CD4-positive, alpha-beta memory T cell (primary cell): ENCODE measurements around the gene SNX9. TPM values are rescaled to one million over a fixed set of nuclear protein-coding genes. Genes with fewer than 3 reads are reported as not detected.

ENCODE experiments used
- CTCF ChIA-PET: fragments of 350-600 bp; sonication (Branson Sonifier 250); formaldehyde crosslinking; loops from one replicate; lab custom pipeline; 2021; ENCODE audit warnings: inconsistent platforms; ENCODE audit not compliant: partially characterized antibody; lab: Charles Lee
- POLR2A ChIA-PET: fragments of 350-600 bp; sonication (Branson Sonifier 250); formaldehyde crosslinking; loops from one replicate; lab custom pipeline; 2021; ENCODE audit not compliant: partially characterized antibody; lab: Charles Lee
- DNase-seq, 5 donors: peaks; one replicate each; pipeline versions ENCODE4 v3.0.0 to v3.0.0-alpha.2; 2020 to 2022; ENCODE audit warnings: mixed read lengths in 1 of 5
- H3K27ac ChIP-seq: one replicate; pipeline ENCODE4 v1.7.0; 2013; ENCODE audit warnings: low read depth, low read length
- H3K27me3 ChIP-seq: 2 replicates; pipeline ENCODE4 v1.7.0; 2013; ENCODE audit warnings: mild to moderate bottlenecking, low read length, moderate library complexity; ENCODE audit not compliant: insufficient read depth
- H3K36me3 ChIP-seq: 2 replicates; pipeline ENCODE4 v1.7.0; 2013; ENCODE audit warnings: mild to moderate bottlenecking, low read length, moderate library complexity; ENCODE audit not compliant: insufficient read depth
- H3K4me1 ChIP-seq: 2 replicates; pipeline ENCODE4 v1.7.0; 2013; ENCODE audit warnings: mild to moderate bottlenecking, low read length, moderate library complexity; ENCODE audit not compliant: insufficient read depth
- H3K4me3 ChIP-seq, 2 donors: one replicate each; pipeline ENCODE4 v1.7.0; 2013; ENCODE audit warnings: low read length in 2 of 2, mild to moderate bottlenecking in 1 of 2
- H3K9me3 ChIP-seq, 2 donors: one replicate each; pipeline ENCODE4 v1.7.0; 2013; ENCODE audit warnings: low read length in 2 of 2, control low read depth in 1 of 2; ENCODE audit not compliant: control insufficient read depth in 1 of 2
- H3K27ac Mint-ChIP-seq, 7 donors: one replicate each; pipeline ENCODE4 v1.8.0; 2020 to 2021; ENCODE audit warnings: mixed read lengths in 7 of 7, mild to moderate bottlenecking in 6 of 7, inconsistent platforms in 3 of 7, moderate library complexity in 3 of 7
- H3K27me3 Mint-ChIP-seq, 2 donors: one replicate each; pipeline ENCODE4 v1.8.0; 2020 to 2021; ENCODE audit warnings: mixed read lengths in 2 of 2
- H3K36me3 Mint-ChIP-seq, 2 donors: one replicate each; pipeline ENCODE4 v1.8.0; 2020 to 2021; ENCODE audit warnings: mixed read lengths in 2 of 2, inconsistent platforms in 1 of 2, mild to moderate bottlenecking in 1 of 2
- H3K4me1 Mint-ChIP-seq, 4 donors: one replicate each; pipeline ENCODE4 v1.8.0; 2020 to 2021; ENCODE audit warnings: mixed read lengths in 4 of 4, mild to moderate bottlenecking in 1 of 4
- H3K4me3 Mint-ChIP-seq, 8 donors: one replicate each; pipeline ENCODE4 v1.8.0; 2020 to 2021; ENCODE audit warnings: mixed read lengths in 8 of 8, mild to moderate bottlenecking in 7 of 8, moderate library complexity in 6 of 8, inconsistent platforms in 3 of 8
- H3K9me3 Mint-ChIP-seq, 8 donors: one replicate each; pipeline ENCODE4 v1.8.0; 2020 to 2021; ENCODE audit warnings: mixed read lengths in 8 of 8, mild to moderate bottlenecking in 5 of 8, inconsistent platforms in 3 of 8, moderate library complexity in 1 of 8
- intact Hi-C: fragments of 100-400 bp; cut with micrococcal nuclease; formaldehyde crosslinking; loops from one replicate; pipeline ENCODE4 v1.15.1; 2023
- polyA plus RNA-seq, 2 donors: library from polyadenylated mRNA; unstranded; fragments of 300-500 nt; fragmentation: Illumina TruSeq; gene quantifications; one replicate each; pipeline ENCODE4 v1.2.3, GENCODE V29; 2021
- total RNA-seq, 2 experiments: library from RNA; stranded (reverse); gene quantifications; one replicate each; pipeline ENCODE4 v1.2.3, GENCODE V29; 2021

SNX9 gene
- total and polyA plus RNA-seq, 4 experiments from 2014 or later: 12.9 to 21.9 (median 20.5) TPM

GRCh38 chr6:157984128-157984527 lies 161.1 kb downstream of the SNX9 start:
- H3K4me3 ChIP-seq: no peak overlapping the region
- peaks cover 53% of the 10 kb centered on the region for H3K4me1 ChIP-seq
- H3K27ac ChIP-seq: no peak overlapping the region
- peaks cover 0 to 7% of the 10 kb centered on the region in 2 donors for H3K36me3 Mint-ChIP-seq
- no peaks in the 10 kb centered on the region for H3K27me3 ChIP-seq
- intact Hi-C loops: loop anchor here (5.0 kb wide), 3 partner anchors 183 to 602 kb away; partner anchors contain the start of genes GTF2H5, SERAC1 and ZDHHC14
- CTCF ChIA-PET: interaction anchor here (0.9 to 4.9 kb wide), 5 partner anchors 11 to 228 kb away, joined by 3 to 48 read pairs (median 8); no protein-coding TSS in a partner anchor
- H3K9me3 ChIP-seq: no peaks in the 10 kb centered on the region
- H3K4me1 Mint-ChIP-seq: peaks cover 30 to 60% (median 46%) of the 10 kb centered on the region in 4 donors
- peak overlapping the region; percentile 29 to 87 (median 47) for H3K27ac Mint-ChIP-seq
- H3K4me3 Mint-ChIP-seq: peak overlapping the region; percentile 52 to 94 (median 70)
- no peak for DNase-seq
- POLR2A ChIA-PET: interaction anchor here (0.6 to 4.7 kb wide), 7 partner anchors 8 to 88 kb away, joined by 3 to 44 read pairs (median 5); no protein-coding TSS in a partner anchor
- no peaks in the 10 kb centered on the region for H3K36me3 ChIP-seq
- H3K27me3 Mint-ChIP-seq: no peaks in the 10 kb centered on the region
- peaks cover 0 to 2% (median 0%) of the 10 kb centered on the region in 8 donors for H3K9me3 Mint-ChIP-seq

DNA sequence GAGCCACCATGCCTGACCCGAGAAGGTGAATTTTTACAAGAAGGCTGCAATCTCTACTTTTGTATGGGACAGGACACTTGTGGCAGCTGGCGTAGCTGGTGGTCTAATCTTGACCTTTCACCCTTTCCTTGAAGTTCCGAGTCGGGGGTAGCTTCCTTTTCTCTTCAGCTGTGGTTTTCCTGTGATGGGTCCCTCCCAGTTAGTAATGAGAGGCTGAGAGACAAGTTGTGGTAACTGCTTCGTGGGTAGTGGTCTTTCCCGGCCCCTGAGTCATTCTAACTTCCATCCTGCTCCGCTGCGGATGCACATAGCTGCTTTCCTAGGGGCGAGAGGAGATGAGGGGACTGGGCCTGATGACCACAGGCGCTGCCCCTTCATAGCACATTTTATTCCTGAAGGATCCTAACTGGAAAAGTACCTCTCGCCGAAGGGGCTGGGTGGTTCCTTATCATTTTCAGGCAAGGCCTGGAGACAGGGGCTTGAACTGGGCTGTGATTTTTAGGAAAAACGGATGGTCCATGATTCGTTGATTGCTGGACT lies 161.7 kb downstream of the SNX9 start:
- ChIA-PET POLR2A (interaction anchor here (0.6 to 4.7 kb wide), 7 partner anchors 9 to 87 kb away, joined by 3 to 44 read pairs (median 5); no protein-coding TSS in a partner anchor), CTCF (interaction anchor here (0.9 to 4.9 kb wide), 4 partner anchors 10 to 86 kb away, joined by 3 to 48 read pairs (median 6); no protein-coding TSS in a partner anchor)
- H3K9me3 ChIP-seq: no peaks in the 10 kb centered on the region
- H3K27ac ChIP-seq: no peak overlapping the region
- H3K4me1 ChIP-seq: peaks cover 59% of the 10 kb centered on the region
- Mint-ChIP-seq H3K27ac (peak overlapping the region in 6 of 7 donors; percentile 7 to 89 (median 49)), H3K36me3 (peaks cover 0 to 7% of the 10 kb centered on the region in 2 donors), H3K4me3 (peak overlapping the region; percentile 31 to 94 (median 68)), H3K4me1 (peaks cover 32 to 63% (median 48%) of the 10 kb centered on the region in 4 donors), H3K9me3 (peaks cover 0 to 2% (median 0%) of the 10 kb centered on the region in 8 donors), H3K27me3 (no peaks in the 10 kb centered on the region)
- intact Hi-C loops: loop anchor here (5.0 kb wide), 3 partner anchors 183 to 602 kb away; partner anchors contain the start of genes GTF2H5, SERAC1 and ZDHHC14
- no peak overlapping the region for H3K4me3 ChIP-seq
- no peaks in the 10 kb centered on the region for H3K36me3 ChIP-seq
- H3K27me3 ChIP-seq: no peaks in the 10 kb centered on the region
- no peak for DNase-seq

DNA sequence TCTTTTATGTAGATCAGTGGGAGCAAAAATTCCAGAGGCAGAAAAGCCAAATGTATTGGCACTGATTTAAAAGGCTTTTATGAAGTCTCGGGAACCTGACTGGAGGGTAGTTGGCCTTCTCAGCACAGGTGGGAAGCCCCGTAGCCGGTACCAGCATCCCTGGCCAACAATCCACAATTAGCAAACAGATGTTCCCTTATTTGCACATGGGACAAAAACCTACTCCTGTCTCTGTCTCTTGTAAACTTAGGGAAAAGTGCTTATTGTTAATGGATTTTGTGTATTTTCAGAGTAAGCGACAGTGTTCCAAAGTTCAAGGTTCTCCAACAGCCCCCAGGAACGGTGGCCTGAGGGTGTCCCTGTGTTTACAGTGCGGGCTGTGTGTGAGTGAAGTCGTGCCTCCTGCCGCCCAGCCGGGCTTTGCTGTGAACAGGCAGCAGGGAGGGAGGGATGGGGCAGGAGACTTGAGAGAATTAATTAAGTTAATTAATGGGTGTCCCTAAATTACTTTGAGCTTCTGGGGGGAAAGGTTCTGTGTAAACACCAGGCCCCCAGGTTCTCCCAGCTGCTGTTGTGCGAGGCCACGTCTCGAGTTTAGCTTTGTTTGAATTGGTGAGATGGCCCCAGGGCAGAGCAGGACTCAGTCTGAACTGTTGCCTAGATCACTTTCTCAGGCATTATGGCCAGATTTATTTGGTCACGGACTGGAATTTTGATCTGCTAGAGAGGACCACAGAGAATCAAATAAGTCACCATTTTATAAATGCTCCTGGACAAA lies 162.5 kb downstream of the SNX9 start:
- H3K4me1 ChIP-seq: peaks cover 64% of the 10 kb centered on the region
- Mint-ChIP-seq H3K36me3 (peaks cover 0 to 7% of the 10 kb centered on the region in 2 donors), H3K27me3 (no peaks in the 10 kb centered on the region), H3K27ac (peak overlapping the region in 3 of 7 donors; percentile 4 to 37 (median 8)), H3K4me3 (peak overlapping the region in 5 of 8 donors; percentile 64 to 94 (median 75)), H3K9me3 (peaks cover 0 to 2% (median 0%) of the 10 kb centered on the region in 8 donors), H3K4me1 (peaks cover 33 to 63% (median 47%) of the 10 kb centered on the region in 4 donors)
- no peak for DNase-seq
- POLR2A ChIA-PET: no interaction called here
- H3K27me3 ChIP-seq: no peaks in the 10 kb centered on the region
- H3K36me3 ChIP-seq: no peaks in the 10 kb centered on the region
- no peak overlapping the region for H3K4me3 ChIP-seq
- no peaks in the 10 kb centered on the region for H3K9me3 ChIP-seq
- H3K27ac ChIP-seq: no peak overlapping the region
- intact Hi-C loops: no loop called here
- CTCF ChIA-PET: interaction anchor here (1.3 to 1.5 kb wide), 2 partner anchors 85 to 229 kb away, joined by 3 to 8 read pairs; no protein-coding TSS in a partner anchor

GRCh38 chr6:157987788-157988699 lies 165.0 kb downstream of the SNX9 start:
- peak overlapping the region in 1 of 7 donors; percentile 12 for H3K27ac Mint-ChIP-seq
- H3K27ac ChIP-seq: no peak overlapping the region
- no peaks in the 10 kb centered on the region for H3K27me3 ChIP-seq
- CTCF ChIA-PET: interaction anchor here (1.3 kb wide), 1 partner anchor 84 kb away, joined by 3 read pairs; no protein-coding TSS in a partner anchor
- H3K27me3 Mint-ChIP-seq: no peaks in the 10 kb centered on the region
- intact Hi-C loops: no loop called here
- H3K4me3 ChIP-seq: no peak overlapping the region
- H3K4me1 Mint-ChIP-seq: peaks cover 37 to 64% (median 51%) of the 10 kb centered on the region in 4 donors
- no peaks in the 10 kb centered on the region for H3K9me3 ChIP-seq
- H3K36me3 Mint-ChIP-seq: peaks cover 0 to 3% of the 10 kb centered on the region in 2 donors
- POLR2A ChIA-PET: no interaction called here
- DNase-seq: no peak
- H3K4me3 Mint-ChIP-seq: no peak overlapping the region
- H3K9me3 Mint-ChIP-seq: no peaks in the 10 kb centered on the region
- peaks cover 60% of the 10 kb centered on the region for H3K4me1 ChIP-seq
- H3K36me3 ChIP-seq: no peaks in the 10 kb centered on the region

GRCh38 chr6:157988700-157989063 lies 165.6 kb downstream of the SNX9 start:
- POLR2A ChIA-PET: no interaction called here

DNA sequence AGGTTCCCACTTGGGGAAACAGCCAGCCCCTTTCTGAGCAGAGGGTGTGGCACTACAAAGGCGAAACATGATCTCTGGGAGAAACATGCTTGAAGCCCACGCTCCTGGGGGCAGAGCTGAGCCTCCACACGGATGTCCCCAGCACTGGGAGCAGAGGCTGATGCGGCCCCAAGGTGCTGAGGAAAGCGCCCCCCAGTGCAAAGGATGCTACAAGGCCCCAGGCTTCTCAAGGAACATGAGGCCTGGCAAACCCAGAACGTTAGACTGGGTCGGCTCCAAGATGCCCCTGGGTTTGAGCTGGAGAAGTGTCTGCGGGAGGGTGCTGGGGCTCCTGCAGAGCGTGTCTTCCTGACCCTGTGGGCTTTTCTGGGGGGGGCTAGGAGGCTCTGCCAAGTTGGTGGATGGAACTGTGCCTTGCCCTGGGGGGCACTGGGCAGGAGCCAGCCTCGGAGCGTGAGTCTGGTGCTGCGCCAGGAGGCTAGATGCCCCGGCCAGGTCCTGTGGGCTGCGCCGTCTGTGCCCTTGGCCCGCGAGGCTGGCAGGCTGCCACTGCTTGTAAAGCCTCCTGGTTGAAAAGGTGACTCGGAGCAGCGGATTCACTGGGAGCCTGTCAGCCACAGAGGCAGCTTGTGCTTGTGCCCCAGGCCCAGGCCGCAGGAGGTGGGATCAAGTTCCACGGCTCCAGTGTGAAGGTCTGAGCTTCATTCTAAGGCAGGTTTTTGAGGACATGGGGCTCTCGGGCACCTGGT lies 166.7 kb downstream of the SNX9 start:
- Mint-ChIP-seq H3K9me3 (no peaks in the 10 kb centered on the region), H3K27ac (peak overlapping the region; percentile 77 to 90 (median 89)), H3K27me3 (no peaks in the 10 kb centered on the region), H3K36me3 (peaks cover 0 to 3% of the 10 kb centered on the region in 2 donors), H3K4me1 (peaks cover 30 to 58% (median 49%) of the 10 kb centered on the region in 4 donors), H3K4me3 (peak overlapping the region in 6 of 8 donors; percentile 73 to 88 (median 76))
- ChIA-PET CTCF (interaction anchor here (1.2 kb wide), 1 partner anchor 36 kb away, joined by 5 read pairs; no protein-coding TSS in a partner anchor), POLR2A (interaction anchor here (0.7 to 1.5 kb wide), 2 partner anchors 32 to 36 kb away, joined by 3 to 7 read pairs; no protein-coding TSS in a partner anchor)
- Histone ChIP-seq H3K4me3 (no peak overlapping the region), H3K9me3 (no peaks in the 10 kb centered on the region), H3K27me3 (no peaks in the 10 kb centered on the region), H3K4me1 (peaks cover 51% of the 10 kb centered on the region), H3K27ac (peak overlapping the region; percentile 15), H3K36me3 (no peaks in the 10 kb centered on the region)
- intact Hi-C loops: no loop called here
- DNase-seq: no peak

More at GRCh38 chr6:157988700-157989063, 165.6 kb downstream of the SNX9 start:
- H3K9me3 ChIP-seq: no peaks in the 10 kb centered on the region
- Mint-ChIP-seq H3K4me3 (no peak overlapping the region), H3K27ac (peak overlapping the region in 1 of 7 donors; percentile 12), H3K9me3 (no peaks in the 10 kb centered on the region), H3K36me3 (peaks cover 0 to 3% of the 10 kb centered on the region in 2 donors), H3K4me1 (peaks cover 35 to 64% (median 50%) of the 10 kb centered on the region in 4 donors), H3K27me3 (no peaks in the 10 kb centered on the region)
- CTCF ChIA-PET: interaction anchor here (1.3 kb wide), 1 partner anchor 84 kb away, joined by 3 read pairs; no protein-coding TSS in a partner anchor
- no peak for DNase-seq
- H3K27ac ChIP-seq: no peak overlapping the region
- H3K4me1 ChIP-seq: peaks cover 54% of the 10 kb centered on the region
- no peaks in the 10 kb centered on the region for H3K27me3 ChIP-seq
- H3K36me3 ChIP-seq: no peaks in the 10 kb centered on the region
- intact Hi-C loops: no loop called here
- H3K4me3 ChIP-seq: no peak overlapping the region
